ENCODE results near the gene CHST8. TPM values are rescaled to one million over a fixed set of nuclear protein-coding genes. Genes with fewer than 3 reads are reported as not detected.

Gene CHST8
- total and polyA plus RNA-seq, 2 donors from 2014 or later = 0.28 TPM; not detected in 1

DNA sequence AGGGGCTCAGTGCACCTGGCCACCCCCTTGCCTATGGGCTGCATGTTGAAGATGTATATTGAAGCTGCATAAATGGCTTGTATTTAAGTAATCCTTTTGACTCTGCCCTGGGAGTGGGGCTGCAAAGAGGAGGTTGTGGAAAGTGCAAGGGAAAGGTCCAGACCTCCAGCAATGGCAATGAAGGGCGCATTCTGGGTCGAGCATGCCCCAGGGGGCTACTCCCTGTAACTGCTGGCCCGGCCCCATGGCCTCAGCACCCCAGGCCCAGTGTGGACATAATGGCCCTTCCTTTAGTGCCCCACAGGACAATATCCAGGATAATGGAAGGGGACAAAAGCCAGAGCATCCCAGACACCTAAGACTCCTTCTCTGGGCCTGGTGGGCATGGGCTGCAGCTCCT is 43.1 kb upstream of the CHST8 start:
- no peak overlapping the region for H3K9ac ChIP-seq (ENCODE audit: low read length in 3 of 3)
- TF ChIP-seq, protein P1, sequence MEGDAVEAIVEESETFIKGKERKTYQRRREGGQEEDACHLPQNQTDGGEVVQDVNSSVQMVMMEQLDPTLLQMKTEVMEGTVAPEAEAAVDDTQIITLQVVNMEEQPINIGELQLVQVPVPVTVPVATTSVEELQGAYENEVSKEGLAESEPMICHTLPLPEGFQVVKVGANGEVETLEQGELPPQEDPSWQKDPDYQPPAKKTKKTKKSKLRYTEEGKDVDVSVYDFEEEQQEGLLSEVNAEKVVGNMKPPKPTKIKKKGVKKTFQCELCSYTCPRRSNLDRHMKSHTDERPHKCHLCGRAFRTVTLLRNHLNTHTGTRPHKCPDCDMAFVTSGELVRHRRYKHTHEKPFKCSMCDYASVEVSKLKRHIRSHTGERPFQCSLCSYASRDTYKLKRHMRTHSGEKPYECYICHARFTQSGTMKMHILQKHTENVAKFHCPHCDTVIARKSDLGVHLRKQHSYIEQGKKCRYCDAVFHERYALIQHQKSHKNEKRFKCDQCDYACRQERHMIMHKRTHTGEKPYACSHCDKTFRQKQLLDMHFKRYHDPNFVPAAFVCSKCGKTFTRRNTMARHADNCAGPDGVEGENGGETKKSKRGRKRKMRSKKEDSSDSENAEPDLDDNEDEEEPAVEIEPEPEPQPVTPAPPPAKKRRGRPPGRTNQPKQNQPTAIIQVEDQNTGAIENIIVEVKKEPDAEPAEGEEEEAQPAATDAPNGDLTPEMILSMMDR (IDR thresholded peaks at IDR 0.05; ENCODE audit: borderline replicate concordance, extremely low read depth, insufficient read depth) = no peak
- H3K9me3 ChIP-seq (ENCODE audit: control insufficient read depth in 2 of 3, insufficient read depth in 1 of 3, low read length in 3 of 3) = no peaks in the 10 kb centered on the region
- no peaks in the 10 kb centered on the region for H3K4me1 ChIP-seq (ENCODE audit: control insufficient read depth in 2 of 3, insufficient read depth in 2 of 3, low read depth in 1 of 3, low read length in 3 of 3)
- no peak overlapping the region for H3K4me3 ChIP-seq (ENCODE audit: low read length in 3 of 3)
- DNase-seq = no peak
- no peak overlapping the region for H3K27ac ChIP-seq (ENCODE audit: low read depth in 2 of 2, low read length in 2 of 2)
- no peak for FAIRE-seq
- intact Hi-C loops (cut with DNase I) = no loop called here
- H3K27me3 ChIP-seq (ENCODE audit: control insufficient read depth, insufficient read depth, low read length) = no peaks in the 10 kb centered on the region
- no peaks in the 10 kb centered on the region for H3K36me3 ChIP-seq (ENCODE audit: control insufficient read depth in 2 of 3, insufficient read depth in 3 of 3, low read length in 3 of 3)

DNA sequence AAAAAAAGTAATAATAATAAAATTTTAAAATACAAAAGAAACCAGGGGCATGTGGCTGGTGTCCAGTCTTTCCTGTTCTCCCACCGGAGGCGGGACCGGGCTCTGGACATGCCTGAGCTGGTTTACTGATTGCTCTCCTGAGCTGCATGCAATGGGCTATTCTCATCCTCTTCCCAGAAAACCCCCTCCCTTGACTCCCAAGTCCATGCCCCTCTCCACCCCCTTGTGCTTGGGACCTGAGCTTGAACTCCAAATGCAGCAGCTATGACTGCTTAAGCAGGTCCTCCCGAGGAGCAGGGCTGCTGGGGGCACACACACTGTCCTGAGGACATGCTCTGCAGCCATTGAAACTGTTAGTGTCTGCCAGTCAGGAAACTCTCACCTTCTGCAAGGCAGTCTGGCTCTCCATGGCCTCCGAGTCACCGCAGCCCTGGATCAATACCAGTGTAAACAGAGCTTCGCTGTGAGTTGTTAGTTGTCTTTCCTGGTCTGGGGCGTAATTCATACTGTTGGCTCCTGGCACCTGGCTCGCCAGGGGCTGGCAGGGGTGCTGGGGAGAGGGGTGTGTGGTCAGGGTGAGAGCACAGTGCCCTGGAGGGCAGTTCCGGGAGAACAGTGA is 41.6 kb upstream of the CHST8 start:
- Histone ChIP-seq H3K36me3 (ENCODE audit: control insufficient read depth in 2 of 3, insufficient read depth in 3 of 3, low read length in 3 of 3) (no peaks in the 10 kb centered on the region), H3K9me3 (ENCODE audit: control insufficient read depth in 2 of 3, insufficient read depth in 1 of 3, low read length in 3 of 3) (no peaks in the 10 kb centered on the region), H3K4me3 (ENCODE audit: low read length in 3 of 3) (no peak overlapping the region), H3K27ac (ENCODE audit: low read depth in 2 of 2, low read length in 2 of 2) (no peak overlapping the region), H3K27me3 (ENCODE audit: control insufficient read depth, insufficient read depth, low read length) (no peaks in the 10 kb centered on the region), H3K4me1 (ENCODE audit: control insufficient read depth in 2 of 3, insufficient read depth in 2 of 3, low read depth in 1 of 3, low read length in 3 of 3) (no peaks in the 10 kb centered on the region), H3K9ac (ENCODE audit: low read length in 3 of 3) (no peak overlapping the region)
- FAIRE-seq (no peak), DNase-seq (no peak)
- TF ChIP-seq, protein P1 (IDR thresholded peaks at IDR 0.05; ENCODE audit: borderline replicate concordance, extremely low read depth, insufficient read depth) = no peak
- intact Hi-C loops (cut with DNase I) = no loop called here

DNA sequence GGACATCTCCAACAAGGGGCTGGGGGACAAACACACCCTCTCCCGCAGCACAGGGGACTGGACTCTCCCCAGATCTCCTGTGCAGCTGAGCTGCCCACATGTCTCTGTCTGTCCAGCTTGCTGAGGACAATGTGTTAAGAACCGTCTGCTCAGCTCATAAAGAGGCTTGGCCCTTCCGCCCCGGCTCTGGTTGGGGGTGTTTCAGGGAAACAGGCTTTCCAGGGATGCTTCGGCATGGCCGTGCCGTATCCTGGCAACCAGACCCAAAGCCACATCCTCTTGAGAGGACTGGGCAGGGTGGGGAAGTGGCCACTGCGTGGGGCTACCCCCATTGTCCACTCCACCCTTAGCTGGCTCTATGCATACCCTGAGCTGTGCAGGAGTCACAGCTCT is 41.1 kb upstream of the CHST8 start:
- no peak for FAIRE-seq

More for the DNA sequence above, 41.1 kb upstream of the CHST8 start:
- no peak overlapping the region for H3K9ac ChIP-seq (ENCODE audit: low read length in 3 of 3)
- TF ChIP-seq, protein P1 (IDR thresholded peaks at IDR 0.05; ENCODE audit: borderline replicate concordance, extremely low read depth, insufficient read depth) = no peak
- no peak overlapping the region for H3K4me3 ChIP-seq (ENCODE audit: low read length in 3 of 3)
- no peaks in the 10 kb centered on the region for H3K9me3 ChIP-seq (ENCODE audit: control insufficient read depth in 2 of 3, insufficient read depth in 1 of 3, low read length in 3 of 3)
- intact Hi-C loops (cut with DNase I) = no loop called here
- no peaks in the 10 kb centered on the region for H3K36me3 ChIP-seq (ENCODE audit: control insufficient read depth in 2 of 3, insufficient read depth in 3 of 3, low read length in 3 of 3)
- no peak overlapping the region for H3K27ac ChIP-seq (ENCODE audit: low read depth in 2 of 2, low read length in 2 of 2)
- no peak for DNase-seq
- no peaks in the 10 kb centered on the region for H3K27me3 ChIP-seq (ENCODE audit: control insufficient read depth, insufficient read depth, low read length)
- H3K4me1 ChIP-seq (ENCODE audit: control insufficient read depth in 2 of 3, insufficient read depth in 2 of 3, low read depth in 1 of 3, low read length in 3 of 3) = no peaks in the 10 kb centered on the region
